PC-9 (cell line): ENCODE results near the gene CEP170.

ENCODE experiments used
- CTCF ChIP-seq: fragments of 200-600 bp; sonication (generic); conservative IDR thresholded peaks from 2 replicates; pipeline ENCODE4 v1.6.1; 2017; ENCODE audit warnings: mixed run types, antibody characterized with exemption, mild to moderate bottlenecking, moderate library complexity
- EZH2 ChIP-seq: fragments of 200-600 bp; sonication (generic); IDR thresholded peaks from 2 replicates; pipeline ENCODE4 v1.8.0; 2017; ENCODE audit warnings: antibody characterized with exemption, low read depth

- no peak for TF ChIP-seq CTCF
- no peak for TF ChIP-seq EZH2
These were observed 13.0 kb upstream of the CEP170 start for GRCh38 chr1:243267914-243268653.
